ENCODE measurements around the gene SYNPO.

The SYNPO gene

DNA sequence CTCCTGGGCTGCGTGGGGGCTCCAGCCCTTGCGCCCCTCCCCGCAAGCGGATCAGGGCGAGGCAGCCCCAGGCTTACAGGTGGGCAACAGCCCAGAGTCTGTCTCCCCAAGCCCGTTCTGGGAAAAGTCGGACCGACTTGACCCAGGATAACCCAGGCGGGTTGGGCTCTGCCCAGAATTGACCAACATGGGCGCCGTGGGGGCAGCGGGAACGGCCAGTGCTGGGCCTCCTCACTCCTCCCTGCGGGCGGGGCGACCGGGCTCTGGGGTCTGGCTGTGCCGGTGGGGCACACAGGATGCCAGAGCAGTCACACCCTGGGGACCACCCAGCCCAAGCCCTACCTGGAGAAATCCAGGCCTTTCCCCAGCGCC is 15.3 kb upstream of the SYNPO start:
- no peak overlapping the region for H3K27ac ChIP-seq
- no peak for TF ChIP-seq ZFX (IDR thresholded peaks at IDR 0.05)
- TF ChIP-seq CTCF (conservative IDR thresholded peaks at IDR 0.05), result no peak

- H3K27ac ChIP-seq, result no peak overlapping the region
- TF ChIP-seq CTCF (conservative IDR thresholded peaks at IDR 0.05), result no peak
- TF ChIP-seq ZFX (IDR thresholded peaks at IDR 0.05), result no peak
Measured at GRCh38 chr5:150625831-150626746, 14.4 kb upstream of the SYNPO start.

DNA sequence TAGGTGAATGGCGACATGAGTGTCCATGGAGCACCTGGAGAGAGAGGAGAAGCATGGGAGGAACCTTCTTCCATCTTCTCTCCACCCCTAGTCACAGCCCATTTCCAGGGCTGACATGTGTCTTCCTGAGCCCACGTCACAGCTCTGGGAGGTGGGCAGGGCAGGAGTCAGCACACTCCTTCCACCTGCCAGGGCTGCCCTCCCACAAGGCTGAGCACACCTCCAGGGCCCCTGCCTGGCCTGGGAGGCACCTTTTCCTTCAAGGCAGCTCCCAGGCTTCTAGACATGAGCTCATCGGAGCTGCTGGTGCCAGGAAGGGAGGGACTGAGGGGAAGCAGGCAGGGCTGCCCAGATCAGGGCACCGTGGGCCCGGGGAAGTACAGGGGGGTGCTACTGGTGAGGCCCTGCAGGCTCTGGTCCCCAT is 13.6 kb upstream of the SYNPO start:
- TF ChIP-seq ZFX (IDR thresholded peaks at IDR 0.05), result no peak
- TF ChIP-seq CTCF (conservative IDR thresholded peaks at IDR 0.05), result no peak
- H3K27ac ChIP-seq, result no peak overlapping the region

GRCh38 chr5:150627731-150628545 is 12.5 kb upstream of the SYNPO start:
- TF ChIP-seq CTCF (conservative IDR thresholded peaks at IDR 0.05) (no peak), ZFX (IDR thresholded peaks at IDR 0.05) (no peak)
- H3K27ac ChIP-seq, result no peak overlapping the region

DNA sequence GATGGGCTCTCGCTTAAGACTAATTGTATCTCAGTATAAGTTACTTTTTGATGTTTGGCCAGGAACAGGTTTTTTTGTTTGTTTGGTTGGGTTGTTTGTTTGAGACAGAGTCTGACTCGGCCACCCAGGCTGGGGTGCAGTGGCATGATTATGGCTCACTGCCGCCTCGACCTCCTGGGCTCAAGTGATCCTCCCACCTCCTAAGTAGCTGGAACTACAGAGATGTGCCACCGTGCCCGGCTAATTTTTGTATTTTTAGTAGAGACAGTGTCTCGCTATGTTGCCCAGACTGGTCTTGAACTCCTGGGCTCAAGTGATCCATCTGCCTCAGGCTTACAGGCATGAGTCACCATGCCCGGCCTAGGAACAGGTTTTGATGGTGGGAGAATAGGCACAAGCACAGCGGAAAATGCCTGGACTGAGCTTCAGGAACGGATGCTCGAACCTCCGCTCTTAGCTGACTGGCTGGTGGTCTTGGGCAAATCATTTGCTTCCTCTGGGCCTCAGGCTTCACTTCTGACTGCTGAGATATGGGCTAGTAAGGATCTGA is 11.4 kb upstream of the SYNPO start:
- TF ChIP-seq CTCF (conservative IDR thresholded peaks at IDR 0.05) (no peak), ZFX (IDR thresholded peaks at IDR 0.05) (no peak)
- H3K27ac ChIP-seq, result no peak overlapping the region

DNA sequence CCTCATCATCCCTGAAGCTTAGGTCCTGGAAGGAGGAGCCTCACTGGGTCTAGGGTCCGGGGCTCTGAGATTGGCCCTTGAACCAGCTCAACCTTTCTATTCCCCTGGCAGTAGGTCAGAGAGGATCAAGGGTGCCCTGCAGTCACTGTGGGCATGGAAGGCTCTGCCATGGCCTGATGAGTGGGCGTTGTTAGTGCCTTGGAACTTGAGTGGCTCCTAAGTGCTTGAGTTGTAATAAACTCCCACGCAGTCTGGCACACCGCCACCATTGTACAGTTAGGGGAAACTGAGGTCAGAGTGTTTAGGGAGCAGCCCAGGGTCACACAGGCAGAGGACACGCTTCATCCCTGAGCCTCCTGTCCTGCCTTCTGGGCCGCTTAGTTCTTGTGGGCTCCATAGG is 10.4 kb upstream of the SYNPO start:
- TF ChIP-seq ZFX (IDR thresholded peaks at IDR 0.05) (no peak), CTCF (conservative IDR thresholded peaks at IDR 0.05) (no peak)
- no peak overlapping the region for H3K27ac ChIP-seq
